Activated T-cell treated with anti-CD3 and anti-CD28 coated beads for 48 hours (primary cell): ENCODE data around the gene DAPL1.
"Not testable (repeated sequence)": the region's sequence is repeated elsewhere in the genome, so short reads cannot be mapped to it uniquely, and the experiment has no call there.

Experiments used
- DNase-seq: peaks from one replicate; pipeline ENCODE4 v3.0.0-alpha.2; 2020; ENCODE audit warnings: low read depth

The DAPL1 gene

DNA sequence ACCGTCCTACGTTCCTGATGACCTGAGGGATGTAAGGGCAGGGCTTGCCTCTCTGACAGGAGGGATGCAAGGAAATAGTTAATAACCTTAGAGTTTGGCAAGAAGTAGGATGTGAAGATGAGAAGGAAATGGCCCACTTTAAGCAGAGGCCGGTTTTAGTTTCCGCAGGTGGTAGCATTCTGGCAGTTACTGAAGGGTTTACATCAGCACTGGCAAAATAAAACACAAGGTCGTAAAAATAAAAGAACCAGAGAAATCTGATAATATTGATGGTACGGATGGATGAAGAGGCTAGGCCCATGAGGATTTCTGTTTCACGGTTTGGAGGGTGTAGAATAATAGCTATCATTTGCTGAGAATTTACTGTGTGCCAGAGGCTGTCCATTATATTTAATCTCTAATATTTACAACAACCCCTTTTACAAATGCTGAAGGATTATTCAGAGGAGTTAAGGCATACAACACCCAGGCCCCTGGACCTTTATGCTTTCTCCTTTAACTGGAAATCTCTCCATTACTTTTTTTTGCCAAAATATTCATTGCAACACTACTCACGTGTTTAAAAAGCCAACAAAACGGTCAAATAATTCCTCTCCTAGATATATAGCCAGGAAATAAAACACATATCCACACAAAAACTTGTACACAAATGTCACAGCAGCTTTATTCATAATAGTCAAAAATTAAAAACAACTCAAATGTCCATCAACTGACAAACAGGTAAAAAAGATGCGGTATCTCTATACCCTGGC, 28.5 kb downstream of the DAPL1 start:
- DNase-seq = no peak

DNA sequence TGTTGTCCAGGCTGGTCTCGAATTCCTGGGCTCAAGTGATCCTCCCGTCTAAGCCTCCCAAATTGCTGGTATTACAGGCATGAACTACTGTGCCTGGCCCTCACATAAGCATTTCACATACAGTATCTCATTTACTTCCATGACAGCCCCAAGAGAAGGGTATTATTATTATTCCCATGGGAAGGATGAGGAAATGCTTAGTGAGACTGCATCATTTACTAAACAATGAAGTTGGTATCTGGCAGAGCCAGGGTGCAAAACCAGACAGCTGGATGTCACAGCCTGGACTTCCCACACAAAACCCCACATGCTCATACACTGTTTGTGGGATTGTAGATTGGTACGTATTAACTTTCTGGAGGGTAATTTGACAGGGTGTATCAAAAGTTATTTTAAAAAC, 29.9 kb downstream of the DAPL1 start:
- DNase-seq = no peak

DNA sequence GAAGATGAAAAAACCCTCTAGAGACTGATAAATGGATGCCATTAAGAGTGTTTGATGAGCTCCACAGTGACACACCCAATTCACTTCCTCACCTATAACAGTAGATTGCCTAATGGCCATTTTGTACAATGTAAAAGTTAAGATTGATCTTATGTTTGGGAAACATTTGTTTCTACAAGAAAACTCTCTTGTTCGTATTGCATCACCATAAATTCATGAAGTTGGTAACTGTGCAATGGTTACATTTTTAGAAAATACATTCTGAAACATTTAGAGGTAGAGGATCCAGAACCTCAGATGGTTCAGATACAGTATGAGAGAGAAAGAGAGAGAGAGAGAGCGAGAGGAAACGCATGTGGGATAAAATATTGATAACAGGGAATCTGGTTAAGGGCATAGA, 31.8 kb downstream of the DAPL1 start:
- no peak for DNase-seq

DNA sequence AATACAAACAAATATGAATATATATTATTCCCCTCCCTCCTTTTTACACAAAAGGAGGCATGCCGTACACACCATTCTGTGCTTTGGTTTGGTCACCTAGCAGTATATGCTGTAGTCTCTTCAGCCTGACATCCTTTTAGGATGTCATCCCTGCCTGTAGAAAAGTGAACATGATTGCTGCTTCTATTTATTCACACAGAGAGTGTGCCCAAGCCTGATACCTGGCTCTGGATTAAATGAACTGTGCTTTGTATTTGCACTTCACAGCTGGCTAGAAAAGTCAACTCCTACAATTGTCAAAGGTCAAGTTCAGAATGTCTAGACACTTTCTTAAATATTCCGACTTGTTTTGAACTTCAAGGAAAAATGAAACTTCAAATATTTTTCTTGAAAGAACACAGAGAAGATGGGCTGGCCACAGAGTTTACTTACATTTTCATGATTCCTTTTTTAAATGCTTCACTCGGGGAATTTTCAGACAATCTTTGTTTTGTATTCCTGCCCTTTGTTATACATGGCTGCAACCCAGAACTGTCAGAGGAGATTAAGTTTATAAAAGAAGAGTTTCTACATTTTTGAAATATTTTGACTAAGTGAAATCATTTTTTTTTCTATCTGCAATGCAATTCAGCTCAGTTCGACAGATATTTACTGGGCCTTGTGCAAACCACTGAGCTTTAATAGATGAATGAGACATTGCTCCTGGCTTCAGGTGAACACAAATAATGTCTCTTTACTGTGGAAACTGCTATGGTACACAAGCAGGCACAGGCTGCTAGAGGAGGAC, 33.5 kb downstream of the DAPL1 start:
- no peak for DNase-seq

DNA sequence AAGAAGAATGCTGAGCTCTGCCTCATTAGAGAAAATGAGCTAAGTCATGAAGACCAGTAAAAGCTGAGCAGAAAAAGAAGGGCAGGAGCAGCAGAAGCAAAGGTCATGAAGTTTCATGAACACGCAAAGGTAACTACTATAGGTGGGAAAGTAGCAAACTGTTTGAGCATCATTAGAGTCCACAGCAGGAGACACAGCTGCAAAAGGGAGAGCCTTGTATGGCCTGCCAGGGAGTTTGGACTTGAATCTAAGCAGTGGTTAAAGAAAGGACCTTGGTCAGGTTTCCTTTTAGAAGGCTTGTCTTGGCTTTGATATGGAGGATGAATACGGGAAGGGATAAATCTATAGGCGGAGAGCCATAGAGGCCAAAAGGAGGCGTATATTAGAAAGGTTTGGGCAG, 34.0 kb downstream of the DAPL1 start:
- no peak for DNase-seq

DNA sequence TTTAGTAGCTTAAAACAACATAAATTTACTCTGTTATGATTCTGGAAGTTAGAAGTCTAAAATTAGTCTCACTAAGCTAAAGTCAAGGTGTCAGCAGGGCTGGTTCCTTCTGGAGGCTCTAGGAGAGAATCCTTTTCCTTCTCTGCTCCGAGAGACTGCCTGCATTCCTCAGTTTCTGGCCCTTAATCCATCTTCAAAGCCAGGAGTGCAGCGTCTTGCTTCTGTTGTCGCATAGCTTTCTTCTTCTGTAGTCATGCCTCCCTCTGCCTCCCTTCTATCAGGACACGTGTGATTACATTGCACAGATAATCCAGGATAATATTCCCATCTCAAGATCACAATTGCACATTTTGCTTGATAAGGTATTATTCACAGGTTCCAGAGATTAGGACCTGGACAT, 35.1 kb downstream of the DAPL1 start:
- DNase-seq = no peak

DNA sequence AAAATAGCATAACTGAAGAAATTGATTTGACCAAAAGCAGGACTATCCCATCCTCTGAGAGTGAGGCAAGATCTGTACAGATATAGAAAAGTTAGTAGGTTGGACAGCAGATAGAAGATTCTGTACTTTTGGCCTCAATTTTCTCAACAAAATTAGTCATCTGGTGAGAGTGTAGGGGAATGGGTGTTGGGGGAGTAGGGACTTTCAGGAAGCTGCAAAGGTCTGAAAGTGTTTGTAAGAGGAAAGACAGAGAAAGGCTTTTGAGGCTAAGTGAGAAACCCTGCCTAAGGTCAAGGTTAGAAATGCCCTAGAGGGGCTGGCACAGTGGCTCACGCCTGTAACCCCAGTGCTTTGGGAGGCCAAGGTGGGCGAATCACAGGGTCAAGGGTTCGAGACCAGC, 40.3 kb downstream of the DAPL1 start:
- no peak for DNase-seq

DNA sequence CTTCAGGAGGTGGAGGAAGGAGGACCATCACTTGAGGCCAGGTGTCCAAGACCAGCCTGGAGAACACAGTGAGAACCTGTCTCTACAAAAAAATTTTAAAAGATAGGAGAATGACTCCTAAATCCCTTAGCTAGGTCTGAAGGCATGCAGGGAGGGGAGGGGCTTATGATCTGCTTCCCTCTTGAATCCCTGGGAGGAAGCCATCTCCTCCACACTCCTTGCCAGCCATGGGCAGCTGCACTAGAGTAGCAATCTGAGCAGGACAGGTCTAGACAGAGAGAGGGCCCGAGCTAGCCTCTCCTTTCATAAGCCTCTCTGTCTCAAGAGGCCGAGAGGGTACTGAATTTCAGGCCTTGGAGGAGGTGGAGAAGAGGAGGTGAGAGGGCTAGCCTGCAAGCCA, 42.5 kb downstream of the DAPL1 start:
- DNase-seq = no peak

DNA sequence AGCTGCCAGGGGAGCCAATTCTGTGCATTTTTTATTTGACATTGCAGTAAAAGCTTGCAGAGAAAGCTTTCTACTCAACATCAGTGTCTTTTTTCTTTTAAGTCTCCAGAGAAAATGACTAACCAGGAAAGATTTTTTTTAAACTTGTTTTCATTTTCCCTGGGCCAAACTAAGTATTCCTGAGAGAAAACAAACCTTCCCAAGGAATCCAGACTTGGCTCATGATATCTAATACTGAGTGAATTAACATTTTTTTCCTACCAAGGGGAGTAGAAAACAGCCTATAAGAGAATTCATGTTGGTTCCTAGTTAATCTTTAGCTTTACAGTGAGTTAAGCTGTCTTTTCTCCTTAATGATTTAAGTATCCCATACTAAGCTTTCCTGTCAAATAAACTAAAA, 46.7 kb downstream of the DAPL1 start:
- DNase-seq = no peak

DNA sequence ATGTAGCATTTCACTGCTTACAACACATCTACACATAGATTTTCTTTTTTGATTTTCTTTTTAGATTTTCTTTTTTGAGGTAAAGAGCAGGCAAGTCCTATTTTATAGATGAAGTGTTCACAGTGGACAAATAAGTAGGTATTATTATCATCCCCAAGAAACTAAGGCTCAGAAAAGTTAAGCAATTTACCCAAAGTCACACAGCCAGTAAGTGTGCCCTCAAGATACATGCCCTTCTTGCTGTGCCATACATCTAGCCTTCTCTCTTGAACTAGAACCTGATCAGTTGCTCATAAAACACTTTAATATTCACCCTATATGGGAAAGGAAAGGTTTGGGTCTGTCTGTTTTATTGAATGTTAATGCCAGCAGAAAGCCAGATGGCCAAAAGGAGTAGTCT, 50.3 kb downstream of the DAPL1 start:
- DNase-seq = no peak

DNA sequence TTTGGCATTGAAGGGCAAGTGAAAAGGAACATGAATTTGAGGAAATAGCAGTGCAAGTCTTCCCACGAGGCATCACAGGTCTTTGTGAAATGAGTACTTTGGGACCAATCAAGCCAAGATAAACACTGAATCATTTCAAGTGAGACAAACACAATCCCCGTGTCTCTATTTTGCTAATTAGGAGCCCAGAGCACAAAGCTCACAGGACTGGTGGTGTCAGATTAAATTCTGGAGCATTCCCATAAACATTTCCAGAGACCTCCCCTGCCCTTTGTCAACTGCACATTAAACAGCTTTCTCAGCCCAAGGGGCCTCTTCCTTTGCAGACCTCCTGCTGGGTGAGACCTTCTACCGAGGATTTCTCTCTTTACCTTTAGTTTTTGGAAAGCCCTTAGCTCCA, 50.7 kb downstream of the DAPL1 start:
- no peak for DNase-seq

DNA sequence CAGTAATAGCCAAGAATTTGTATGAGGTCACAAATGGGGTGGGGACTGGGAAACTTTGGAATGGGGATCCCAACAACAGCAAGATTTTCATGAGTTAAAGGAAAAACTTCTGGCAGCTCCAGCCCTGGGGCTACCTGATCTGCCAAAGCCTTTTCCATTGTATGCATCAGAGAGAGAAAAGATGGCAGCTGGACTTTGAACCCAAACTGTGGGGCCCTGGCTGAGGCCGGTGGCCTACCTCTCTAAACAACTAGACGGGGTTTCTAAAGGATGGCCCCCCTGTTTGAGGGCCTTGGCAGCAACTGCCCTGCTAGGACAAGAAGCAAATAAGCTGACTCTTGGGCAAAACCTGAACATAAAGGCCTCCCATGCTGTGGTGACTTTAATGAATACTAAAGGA, 52.4 kb downstream of the DAPL1 start:
- not testable (repeated sequence) for DNase-seq

DNA sequence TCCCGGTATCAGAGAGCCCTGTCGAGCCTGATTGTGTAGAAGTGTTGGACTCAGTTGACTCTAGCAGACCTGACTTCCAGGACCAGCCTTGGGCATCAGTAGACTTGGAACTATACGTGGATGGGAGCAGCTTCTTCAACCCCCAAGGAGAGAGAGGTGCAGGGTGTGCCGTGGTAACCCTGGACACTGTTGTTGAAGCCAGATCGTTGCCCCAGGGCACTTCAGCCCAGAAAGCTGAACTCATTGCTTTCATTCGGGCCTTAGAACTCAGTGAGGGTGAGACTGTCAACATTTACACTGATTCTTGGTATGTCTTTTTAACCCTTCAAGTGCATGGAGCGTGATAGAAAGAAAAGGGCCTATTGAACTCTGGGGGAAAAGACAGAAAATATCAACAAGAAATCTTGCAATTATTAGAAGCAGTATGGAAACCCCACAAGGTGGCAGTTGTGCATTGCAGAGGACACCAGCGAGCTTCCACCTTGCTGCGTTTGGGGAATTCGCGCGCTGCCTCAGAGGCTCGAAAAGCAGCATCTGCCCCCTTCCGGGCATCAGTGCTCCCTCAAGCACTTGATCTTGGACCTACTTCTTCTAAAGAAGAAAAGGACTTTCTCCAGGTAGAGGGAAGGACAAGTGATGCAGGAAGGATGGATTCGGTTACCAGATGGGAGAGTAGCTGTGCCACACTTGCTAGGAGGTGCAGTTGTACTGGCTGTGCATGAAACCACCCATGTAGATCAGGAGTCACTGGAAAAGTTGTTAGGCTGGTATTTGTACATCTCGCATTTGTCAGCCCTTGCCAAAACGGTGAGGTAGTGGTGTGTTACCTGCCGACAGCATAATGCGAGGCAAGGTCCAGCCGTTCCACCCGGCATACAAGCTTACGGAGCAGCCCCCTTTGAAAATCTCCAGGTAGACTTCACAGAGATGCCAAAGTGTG, 53.2 kb downstream of the DAPL1 start:
- DNase-seq = not testable (repeated sequence)

DNA sequence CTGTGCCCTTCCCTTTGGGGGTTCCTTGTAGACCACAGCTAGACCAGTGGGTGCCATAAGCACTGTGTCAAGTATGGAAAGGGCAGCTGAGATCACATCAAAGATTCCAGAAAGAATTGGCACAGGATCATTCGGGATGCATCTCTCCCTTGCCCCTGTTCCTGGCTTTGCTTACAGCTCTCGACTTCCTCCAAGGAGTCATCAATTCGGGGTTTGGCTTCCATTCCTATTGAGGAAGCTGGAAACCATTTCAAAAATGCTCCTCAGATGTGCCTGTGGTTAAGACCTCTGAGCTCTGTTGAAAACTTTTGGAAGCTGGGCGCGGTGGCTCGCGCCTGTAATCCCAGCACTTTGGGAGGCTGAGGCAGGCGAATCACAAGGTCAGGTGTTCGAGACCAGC, 65.1 kb downstream of the DAPL1 start:
- DNase-seq = not testable (repeated sequence)

DNA sequence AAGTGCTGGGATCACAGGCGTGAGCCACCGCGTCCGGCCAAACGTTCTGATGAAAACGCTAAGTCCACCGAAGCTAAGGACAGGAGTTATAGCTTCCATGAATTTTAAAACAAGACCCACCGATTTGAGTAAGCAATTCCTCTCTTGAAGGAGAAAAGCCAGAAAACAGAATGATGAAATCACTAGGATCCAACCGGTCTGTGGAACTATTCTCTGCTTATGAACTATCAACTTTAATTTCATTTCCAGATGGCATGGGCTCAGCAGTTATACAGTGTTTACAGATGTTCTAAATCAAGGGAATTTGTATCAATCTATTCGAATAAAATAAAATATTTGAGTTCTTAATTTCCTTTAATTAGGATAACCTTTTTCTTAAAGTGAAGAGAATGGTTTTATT, 66.5 kb downstream of the DAPL1 start:
- DNase-seq = not testable (repeated sequence)

DNA sequence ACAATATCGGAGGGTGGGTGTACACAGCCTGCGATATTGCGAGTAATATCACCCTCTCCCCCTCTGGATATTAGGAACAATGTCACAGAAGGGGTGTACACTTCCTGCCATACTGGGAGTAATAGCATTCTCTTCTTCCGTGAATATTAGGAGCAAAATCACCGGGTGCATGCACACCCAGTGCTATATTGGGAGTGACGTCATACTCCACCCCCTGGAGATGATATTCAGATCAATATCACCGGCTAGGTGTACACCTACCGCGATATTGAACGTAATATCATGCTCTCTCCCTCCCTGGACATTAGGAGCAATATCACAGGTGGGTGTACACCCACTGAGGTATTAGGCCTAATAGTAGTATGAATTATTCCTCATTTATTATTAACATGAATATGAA, 70.4 kb downstream of the DAPL1 start:
- not testable (repeated sequence) for DNase-seq
